ENCODE results near the gene IFT52. TPM values are rescaled to one million over a fixed set of nuclear protein-coding genes. Genes with fewer than 3 reads are reported as not detected.
A peak's percentile ranks its signal among the peaks of the same experiment; 100 is the strongest.

Gene IFT52
- total RNA-seq (2012; rRNA removed), result 32.2 and 33.6 TPM in 2 replicates

GRCh38 chr20:43590392-43591303 is at the start of gene IFT52:
Gene IFT52, plus strand, starts transcription at chr20:43590937. Its CDS starts 3,762 bp downstream, at chr20:43594699.
- H3K4me2 ChIP-seq (ENCODE audit: low read length), result peak within 1 kb of the TSS; percentile 82
- H3K27me3 ChIP-seq (ENCODE audit: control insufficient read depth, insufficient read depth, low read length), result no peaks in the 10 kb centered on the region
- peak within 1 kb of the TSS; percentile 90 for H3K9ac ChIP-seq (ENCODE audit: low read depth, low read length)
- H3K4me1 ChIP-seq (ENCODE audit: control insufficient read depth, insufficient read depth, low read length), result peaks cover 13% of the 10 kb centered on the region
- peak within 1 kb of the TSS; percentile 97 for H3K4me3 ChIP-seq (ENCODE audit: low read length)
- H3K9me3 ChIP-seq (replicated peaks; ENCODE audit: low read length), result no peaks in the 10 kb centered on the region
- H3K36me3 ChIP-seq (ENCODE audit: insufficient read depth, low read length), result peaks cover 5% of the 10 kb centered on the region

DNA sequence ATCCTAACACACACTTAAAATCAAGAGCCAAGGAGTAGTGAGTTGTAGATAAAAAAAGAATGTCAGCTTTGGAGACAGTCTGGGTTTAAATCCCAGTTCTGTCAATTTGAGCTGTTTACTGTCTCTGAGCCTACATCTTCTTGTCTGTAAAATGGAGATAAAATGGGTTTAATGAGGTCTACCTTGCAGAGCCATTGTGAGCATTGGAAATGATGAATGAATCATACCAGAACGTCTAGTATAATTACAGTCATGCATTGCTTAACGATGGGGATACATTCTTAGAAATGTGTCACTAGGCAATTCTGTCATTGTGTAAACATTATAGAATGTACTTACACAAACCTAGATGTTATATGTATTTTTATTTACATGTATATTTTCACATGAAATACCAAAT is 49.5 kb upstream of the IFT52 start:
- H3K36me3 ChIP-seq (ENCODE audit: insufficient read depth, low read length), result no peaks in the 10 kb centered on the region
- peaks cover 10% of the 10 kb centered on the region for H3K4me1 ChIP-seq (ENCODE audit: control insufficient read depth, insufficient read depth, low read length)
- no peak overlapping the region for H3K4me2 ChIP-seq (ENCODE audit: low read length)

GRCh38 chr20:43542161-43542560 is 48.6 kb upstream of the IFT52 start:
- Histone ChIP-seq H3K4me3 (ENCODE audit: low read length) (no peak overlapping the region), H3K4me1 (ENCODE audit: control insufficient read depth, insufficient read depth, low read length) (peaks cover 10% of the 10 kb centered on the region), H3K4me2 (ENCODE audit: low read length) (no peak overlapping the region), H3K36me3 (ENCODE audit: insufficient read depth, low read length) (no peaks in the 10 kb centered on the region), H3K9me3 (replicated peaks; ENCODE audit: low read length) (no peaks in the 10 kb centered on the region), H3K27me3 (ENCODE audit: control insufficient read depth, insufficient read depth, low read length) (no peaks in the 10 kb centered on the region), H3K9ac (ENCODE audit: low read depth, low read length) (no peak overlapping the region)

More for the DNA sequence above, 49.5 kb upstream of the IFT52 start:
- no peak overlapping the region for H3K9ac ChIP-seq (ENCODE audit: low read depth, low read length)
- H3K27me3 ChIP-seq (ENCODE audit: control insufficient read depth, insufficient read depth, low read length), result no peaks in the 10 kb centered on the region
- H3K9me3 ChIP-seq (replicated peaks; ENCODE audit: low read length), result no peaks in the 10 kb centered on the region
- no peak overlapping the region for H3K4me3 ChIP-seq (ENCODE audit: low read length)

DNA sequence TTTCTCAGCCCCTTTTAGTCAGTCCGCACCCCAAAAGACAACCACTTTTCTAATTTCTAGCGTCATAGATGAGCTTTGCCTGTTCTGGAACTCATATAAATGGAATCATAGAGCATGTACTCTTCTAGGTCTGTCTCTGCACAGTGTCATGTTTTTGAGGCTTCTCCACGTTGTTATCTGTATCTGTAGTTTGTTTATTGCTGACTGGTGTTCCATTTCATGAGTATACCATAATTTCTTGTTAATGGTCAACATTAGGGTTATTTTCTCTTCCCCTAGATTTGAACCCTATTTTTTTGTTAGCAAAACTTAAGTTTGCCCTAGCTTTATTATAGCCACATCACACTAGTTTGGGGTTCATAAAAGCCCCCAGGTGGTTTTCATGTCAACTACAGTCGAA is 48.1 kb upstream of the IFT52 start:
- H3K4me2 ChIP-seq (ENCODE audit: low read length), result no peak overlapping the region
- H3K36me3 ChIP-seq (ENCODE audit: insufficient read depth, low read length), result no peaks in the 10 kb centered on the region

DNA sequence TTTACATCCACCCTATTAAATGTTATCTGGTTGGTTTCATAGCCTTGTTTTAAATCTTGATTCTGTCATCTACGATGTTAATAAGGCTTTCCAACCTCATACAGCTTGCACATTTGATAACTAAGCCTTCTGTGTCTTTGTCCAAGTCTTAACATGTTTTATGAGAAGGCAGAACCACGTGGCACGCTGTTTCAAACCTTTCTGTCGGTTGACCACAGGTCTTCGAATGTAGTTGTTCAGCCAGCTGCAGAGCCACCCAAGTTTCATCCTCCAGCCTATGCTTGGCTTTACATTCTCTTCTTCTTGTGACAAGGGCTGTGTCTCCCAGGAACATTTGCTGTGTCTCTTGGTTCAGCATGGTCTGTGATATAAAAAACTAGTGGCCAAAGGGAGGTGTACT is 47.6 kb upstream of the IFT52 start:
- Histone ChIP-seq H3K4me1 (ENCODE audit: control insufficient read depth, insufficient read depth, low read length) (peaks cover 10% of the 10 kb centered on the region), H3K9me3 (replicated peaks; ENCODE audit: low read length) (no peaks in the 10 kb centered on the region), H3K4me2 (ENCODE audit: low read length) (no peak overlapping the region), H3K4me3 (ENCODE audit: low read length) (no peak overlapping the region), H3K9ac (ENCODE audit: low read depth, low read length) (no peak overlapping the region), H3K27me3 (ENCODE audit: control insufficient read depth, insufficient read depth, low read length) (no peaks in the 10 kb centered on the region), H3K36me3 (ENCODE audit: insufficient read depth, low read length) (no peaks in the 10 kb centered on the region)

More for the DNA sequence above, 48.1 kb upstream of the IFT52 start:
- Histone ChIP-seq H3K9me3 (replicated peaks; ENCODE audit: low read length) (no peaks in the 10 kb centered on the region), H3K27me3 (ENCODE audit: control insufficient read depth, insufficient read depth, low read length) (no peaks in the 10 kb centered on the region), H3K4me3 (ENCODE audit: low read length) (no peak overlapping the region), H3K4me1 (ENCODE audit: control insufficient read depth, insufficient read depth, low read length) (peaks cover 10% of the 10 kb centered on the region), H3K9ac (ENCODE audit: low read depth, low read length) (no peak overlapping the region)

DNA sequence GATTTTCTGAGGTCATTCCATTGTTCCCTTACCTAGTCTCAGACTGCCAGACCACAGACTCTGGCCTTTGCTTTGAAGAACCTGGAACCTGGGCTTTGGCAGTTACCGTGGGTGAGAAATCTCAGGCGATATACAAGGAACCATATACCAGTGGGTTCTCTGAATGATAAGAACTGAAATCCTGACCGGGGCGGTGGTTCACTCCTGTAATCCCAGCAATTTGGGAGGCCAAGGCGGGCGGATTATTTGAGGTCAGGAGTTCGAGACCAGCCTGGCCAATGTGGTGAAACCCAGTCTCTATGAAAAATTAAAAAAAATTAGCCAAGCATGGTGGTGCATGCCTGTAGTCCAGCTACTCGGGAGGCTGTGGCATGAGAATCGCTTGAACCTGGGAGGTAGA is 46.2 kb upstream of the IFT52 start:
- Histone ChIP-seq H3K4me3 (ENCODE audit: low read length) (no peak overlapping the region), H3K9me3 (replicated peaks; ENCODE audit: low read length) (no peaks in the 10 kb centered on the region), H3K9ac (ENCODE audit: low read depth, low read length) (no peak overlapping the region), H3K27me3 (ENCODE audit: control insufficient read depth, insufficient read depth, low read length) (no peaks in the 10 kb centered on the region), H3K36me3 (ENCODE audit: insufficient read depth, low read length) (no peaks in the 10 kb centered on the region), H3K4me1 (ENCODE audit: control insufficient read depth, insufficient read depth, low read length) (peaks cover 10% of the 10 kb centered on the region), H3K4me2 (ENCODE audit: low read length) (no peak overlapping the region)

GRCh38 chr20:43545837-43546578 is 44.7 kb upstream of the IFT52 start:
- no peak overlapping the region for H3K9ac ChIP-seq (ENCODE audit: low read depth, low read length)
- H3K27me3 ChIP-seq (ENCODE audit: control insufficient read depth, insufficient read depth, low read length), result no peaks in the 10 kb centered on the region
- no peak overlapping the region for H3K4me3 ChIP-seq (ENCODE audit: low read length)
- H3K4me1 ChIP-seq (ENCODE audit: control insufficient read depth, insufficient read depth, low read length), result peaks cover 8% of the 10 kb centered on the region
- H3K4me2 ChIP-seq (ENCODE audit: low read length), result no peak overlapping the region
- no peaks in the 10 kb centered on the region for H3K36me3 ChIP-seq (ENCODE audit: insufficient read depth, low read length)
- H3K9me3 ChIP-seq (replicated peaks; ENCODE audit: low read length), result no peaks in the 10 kb centered on the region

DNA sequence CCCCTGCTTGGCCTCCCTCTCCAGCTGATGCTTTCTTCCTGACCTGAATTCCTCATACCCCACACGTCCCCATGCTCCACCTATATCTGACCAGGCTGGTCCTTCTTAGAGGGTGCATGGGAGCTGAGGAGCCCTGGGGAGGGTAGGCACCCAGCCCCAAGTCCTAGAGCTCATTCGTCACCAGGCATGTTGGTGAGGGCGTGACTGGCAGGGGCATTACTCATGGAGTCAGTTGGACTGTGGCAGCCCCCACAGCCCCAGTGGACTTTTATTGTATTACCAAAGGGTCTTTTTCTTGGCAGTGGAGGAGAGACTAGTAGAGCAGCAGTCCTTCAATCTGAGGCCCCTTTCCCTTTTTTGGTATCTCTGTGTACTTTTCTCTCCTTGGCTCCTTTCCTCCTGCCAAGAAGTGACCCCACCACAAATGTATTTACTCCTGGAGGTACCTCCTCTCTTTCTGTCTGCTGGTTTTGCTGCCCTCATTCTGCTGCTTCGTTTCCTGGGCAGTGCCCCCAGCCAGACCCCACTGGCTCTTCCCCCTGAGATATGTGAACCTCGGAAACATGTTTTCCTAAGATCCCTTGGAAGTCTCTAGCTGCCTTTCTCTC is 42.4 kb upstream of the IFT52 start:
- Histone ChIP-seq H3K9ac (ENCODE audit: low read depth, low read length) (no peak overlapping the region), H3K27me3 (ENCODE audit: control insufficient read depth, insufficient read depth, low read length) (no peaks in the 10 kb centered on the region), H3K4me1 (ENCODE audit: control insufficient read depth, insufficient read depth, low read length) (no peaks in the 10 kb centered on the region), H3K36me3 (ENCODE audit: insufficient read depth, low read length) (no peaks in the 10 kb centered on the region), H3K9me3 (replicated peaks; ENCODE audit: low read length) (no peaks in the 10 kb centered on the region), H3K4me3 (ENCODE audit: low read length) (no peak overlapping the region), H3K4me2 (ENCODE audit: low read length) (no peak overlapping the region)

GRCh38 chr20:43549416-43550065 is 41.2 kb upstream of the IFT52 start:
- no peaks in the 10 kb centered on the region for H3K9me3 ChIP-seq (replicated peaks; ENCODE audit: low read length)
- no peak overlapping the region for H3K9ac ChIP-seq (ENCODE audit: low read depth, low read length)
- no peak overlapping the region for H3K4me2 ChIP-seq (ENCODE audit: low read length)
- no peaks in the 10 kb centered on the region for H3K27me3 ChIP-seq (ENCODE audit: control insufficient read depth, insufficient read depth, low read length)
- H3K4me3 ChIP-seq (ENCODE audit: low read length), result no peak overlapping the region
- H3K4me1 ChIP-seq (ENCODE audit: control insufficient read depth, insufficient read depth, low read length), result no peaks in the 10 kb centered on the region
- no peaks in the 10 kb centered on the region for H3K36me3 ChIP-seq (ENCODE audit: insufficient read depth, low read length)

GRCh38 chr20:43550456-43550855 is 40.3 kb upstream of the IFT52 start:
- Histone ChIP-seq H3K9ac (ENCODE audit: low read depth, low read length) (no peak overlapping the region), H3K4me1 (ENCODE audit: control insufficient read depth, insufficient read depth, low read length) (no peaks in the 10 kb centered on the region)

DNA sequence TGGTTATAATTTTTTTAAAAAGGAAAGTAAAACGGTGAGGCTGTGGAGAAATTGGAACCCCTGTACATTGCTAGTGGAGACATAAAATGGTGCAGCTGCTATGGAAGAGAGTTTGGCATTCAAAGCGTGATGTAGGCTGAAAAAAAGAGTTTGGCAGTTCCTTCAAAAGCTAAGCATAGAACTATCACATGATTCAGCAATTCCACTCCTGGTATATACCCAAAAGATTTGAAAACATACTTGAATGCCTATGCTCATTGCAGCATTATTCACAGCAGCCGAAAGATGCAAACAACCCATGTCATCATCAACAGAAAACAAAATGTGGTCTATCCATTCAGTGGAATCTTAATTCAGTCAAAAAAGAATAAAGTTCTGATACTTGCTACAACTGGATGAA is 36.4 kb upstream of the IFT52 start:
- Histone ChIP-seq H3K9me3 (replicated peaks; ENCODE audit: low read length) (no peaks in the 10 kb centered on the region), H3K4me3 (ENCODE audit: low read length) (no peak overlapping the region), H3K9ac (ENCODE audit: low read depth, low read length) (no peak overlapping the region), H3K27me3 (ENCODE audit: control insufficient read depth, insufficient read depth, low read length) (no peaks in the 10 kb centered on the region), H3K4me1 (ENCODE audit: control insufficient read depth, insufficient read depth, low read length) (peaks cover 3% of the 10 kb centered on the region), H3K4me2 (ENCODE audit: low read length) (no peak overlapping the region), H3K36me3 (ENCODE audit: insufficient read depth, low read length) (no peaks in the 10 kb centered on the region)

More at GRCh38 chr20:43550456-43550855, 40.3 kb upstream of the IFT52 start:
- Histone ChIP-seq H3K27me3 (ENCODE audit: control insufficient read depth, insufficient read depth, low read length) (no peaks in the 10 kb centered on the region), H3K4me3 (ENCODE audit: low read length) (no peak overlapping the region), H3K9me3 (replicated peaks; ENCODE audit: low read length) (no peaks in the 10 kb centered on the region), H3K36me3 (ENCODE audit: insufficient read depth, low read length) (no peaks in the 10 kb centered on the region), H3K4me2 (ENCODE audit: low read length) (no peak overlapping the region)

Measured in skeletal muscle satellite cell (primary cell).